ENCODE data around the gene CEND1.

DNA sequence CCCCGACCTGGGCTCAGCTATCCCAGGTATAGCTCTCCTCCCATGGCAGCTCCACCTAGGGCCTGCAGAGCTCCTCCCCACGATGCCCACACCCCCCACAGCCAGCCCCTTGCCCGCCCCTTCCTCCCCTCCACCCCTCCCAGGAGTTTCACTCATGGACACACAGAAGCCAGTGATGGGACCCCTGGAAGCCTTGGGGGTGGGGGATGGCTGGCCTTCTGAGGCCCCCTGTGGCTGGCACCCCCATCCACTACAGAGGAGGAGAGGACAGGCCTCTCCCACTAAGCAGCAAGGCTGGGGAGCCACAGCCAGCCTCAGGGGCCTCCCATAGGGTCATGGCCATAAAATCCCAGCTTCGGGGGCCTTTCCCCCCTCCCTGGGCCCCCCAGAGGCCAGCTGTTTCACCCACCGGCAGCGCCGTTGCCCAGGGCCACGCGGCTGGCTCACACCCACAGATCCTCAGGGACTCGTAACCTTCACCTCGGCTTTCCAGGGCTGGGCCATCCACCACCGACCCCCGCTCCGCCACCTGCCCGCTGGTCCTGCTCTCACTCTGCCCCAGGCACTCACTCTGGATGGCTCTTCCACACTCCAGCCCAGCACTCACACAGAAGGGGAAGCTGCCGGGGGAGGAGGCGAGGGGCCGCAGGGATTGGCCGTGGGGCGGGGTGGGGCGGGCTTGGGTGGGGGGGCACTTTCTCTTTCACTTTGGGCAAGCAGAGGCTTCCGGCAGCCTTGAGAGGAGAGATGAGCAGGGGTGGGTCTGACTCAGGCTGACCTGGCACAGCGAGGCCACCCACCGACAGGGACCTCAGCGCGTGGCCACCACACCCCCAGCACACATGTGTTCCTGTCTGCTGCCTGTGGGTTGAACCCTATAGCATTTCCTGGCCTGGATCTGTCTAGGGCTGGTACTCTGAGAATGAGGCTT, 6.0 kb upstream of the CEND1 start:
- TF ChIP-seq, protein P1, sequence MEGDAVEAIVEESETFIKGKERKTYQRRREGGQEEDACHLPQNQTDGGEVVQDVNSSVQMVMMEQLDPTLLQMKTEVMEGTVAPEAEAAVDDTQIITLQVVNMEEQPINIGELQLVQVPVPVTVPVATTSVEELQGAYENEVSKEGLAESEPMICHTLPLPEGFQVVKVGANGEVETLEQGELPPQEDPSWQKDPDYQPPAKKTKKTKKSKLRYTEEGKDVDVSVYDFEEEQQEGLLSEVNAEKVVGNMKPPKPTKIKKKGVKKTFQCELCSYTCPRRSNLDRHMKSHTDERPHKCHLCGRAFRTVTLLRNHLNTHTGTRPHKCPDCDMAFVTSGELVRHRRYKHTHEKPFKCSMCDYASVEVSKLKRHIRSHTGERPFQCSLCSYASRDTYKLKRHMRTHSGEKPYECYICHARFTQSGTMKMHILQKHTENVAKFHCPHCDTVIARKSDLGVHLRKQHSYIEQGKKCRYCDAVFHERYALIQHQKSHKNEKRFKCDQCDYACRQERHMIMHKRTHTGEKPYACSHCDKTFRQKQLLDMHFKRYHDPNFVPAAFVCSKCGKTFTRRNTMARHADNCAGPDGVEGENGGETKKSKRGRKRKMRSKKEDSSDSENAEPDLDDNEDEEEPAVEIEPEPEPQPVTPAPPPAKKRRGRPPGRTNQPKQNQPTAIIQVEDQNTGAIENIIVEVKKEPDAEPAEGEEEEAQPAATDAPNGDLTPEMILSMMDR (IDR thresholded peaks at IDR 0.05): no peak
- peak; percentile 15 to 31 for TF ChIP-seq POLR2A (IDR thresholded peaks at IDR 0.05)

Measured in thyroid gland (tissue), 4 donors.